Thyroid gland (tissue), 4 donors: ENCODE results near the gene GRID2IP. TPM values are rescaled to one million over a fixed set of nuclear protein-coding genes. Genes with fewer than 3 reads are reported as not detected.

ENCODE experiments used
- DNase-seq, 2 donors: peaks; one replicate each; pipeline ENCODE4 v3.0.0-alpha.2; 2019
- H3K27ac ChIP-seq, 3 donors: fragments of 200-600 bp; sonication (generic); 1 replicate in 2 of 3; 2 replicates in 1 of 3; pipeline ENCODE4 v1.5.1; 2016 to 2019; ENCODE audit warnings: mild to moderate bottlenecking in 1 of 3, moderate library complexity in 1 of 3
- H3K27me3 ChIP-seq: fragments of 200-600 bp; sonication (generic); one replicate; pipeline ENCODE4 v1.5.1; 2019
- H3K36me3 ChIP-seq, 2 donors: fragments of 200-600 bp; sonication (generic); one replicate each; pipeline ENCODE4 v1.5.1; 2016 to 2019
- H3K4me1 ChIP-seq, 2 donors: fragments of 200-600 bp; sonication (generic); one replicate each; pipeline ENCODE4 v1.5.1; 2017 to 2019
- H3K4me3 ChIP-seq, 3 donors: fragments of 200-600 bp; sonication (generic); replicated peaks in 1 of 3; 1 replicate in 2 of 3; 2 replicates in 1 of 3; pipeline ENCODE4 v1.5.1; 2016; ENCODE audit warnings: mild to moderate bottlenecking in 1 of 3
- H3K9me3 ChIP-seq: fragments of 200-600 bp; sonication (generic); one replicate; pipeline ENCODE4 v1.5.1; 2017
- POLR2A ChIP-seq, 2 donors: fragments of 450-650 bp; IDR thresholded peaks; one replicate each; pipeline ENCODE4 v1.6.1; 2017; ENCODE audit warnings: antibody characterized with exemption in 2 of 2, mild to moderate bottlenecking in 2 of 2, moderate library complexity in 1 of 2
- WGBS, 2 donors: methylation state at CpG; one replicate each; pipeline ENCODE4 v1.1.5; 2017; 5-methylcytosine and 5-hydroxymethylcytosine counted together
- intact Hi-C: fragments of 100-400 bp; cut with DNase I; formaldehyde crosslinking; loops from one replicate; pipeline ENCODE4 v1.15.1; 2023
- total RNA-seq, 4 donors: library from RNA; depleted of rRNA; stranded (reverse); fragments of >200 nt; gene quantifications; one replicate each; pipeline ENCODE4 v1.2.3, GENCODE V29; 2016
- TF ChIP-seq, protein P1 (sequence below), 6 experiments: fragments of 200-600 bp in 3 of 6; fragments of 450-650 bp in 3 of 6; sonication (generic) in 3 of 6; IDR thresholded peaks; one replicate each; pipeline ENCODE4 v1.5.1; 2016 to 2019; ENCODE audit warnings: antibody characterized with exemption in 6 of 6, mild to moderate bottlenecking in 2 of 6, inconsistent platforms in 1 of 6, moderate library complexity in 1 of 6

The GRID2IP gene
- total RNA-seq, 4 donors from 2014 or later, result 0.13 to 0.67 (median 0.40) TPM

DNA sequence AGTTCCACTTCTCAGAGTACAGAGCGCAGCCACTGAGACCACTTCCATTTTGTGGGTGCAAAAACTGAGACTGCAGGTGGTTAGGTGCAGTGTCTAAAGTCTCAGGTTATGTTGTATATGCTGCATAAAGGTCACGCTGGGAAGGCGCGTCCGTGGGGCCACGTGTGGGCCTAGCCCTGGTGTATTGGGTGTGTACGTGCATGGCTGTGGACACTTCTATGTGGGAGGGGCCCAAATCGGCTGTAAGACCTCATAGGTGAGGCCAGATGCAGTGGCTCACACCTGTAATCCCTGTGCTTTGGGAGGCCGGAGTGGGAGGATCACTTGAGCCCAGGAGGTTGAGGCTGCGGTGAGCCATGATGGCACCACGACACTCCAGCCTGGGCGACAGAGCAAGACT is 37.7 kb downstream of the GRID2IP start:
- no peak for DNase-seq
- intact Hi-C loops, result no loop called here
- H3K36me3 ChIP-seq, result no peaks in the 10 kb centered on the region
- peaks cover 4 to 5% of the 10 kb centered on the region in 2 donors for H3K4me1 ChIP-seq
- H3K27me3 ChIP-seq, result no peaks in the 10 kb centered on the region
- no peak overlapping the region for H3K27ac ChIP-seq
- no peak overlapping the region for H3K4me3 ChIP-seq
- H3K9me3 ChIP-seq, result no peaks in the 10 kb centered on the region
- 91 to 94% methylated on average over 12 of the region's 12 CpGs for WGBS, 2 donors
- TF ChIP-seq, protein P1, sequence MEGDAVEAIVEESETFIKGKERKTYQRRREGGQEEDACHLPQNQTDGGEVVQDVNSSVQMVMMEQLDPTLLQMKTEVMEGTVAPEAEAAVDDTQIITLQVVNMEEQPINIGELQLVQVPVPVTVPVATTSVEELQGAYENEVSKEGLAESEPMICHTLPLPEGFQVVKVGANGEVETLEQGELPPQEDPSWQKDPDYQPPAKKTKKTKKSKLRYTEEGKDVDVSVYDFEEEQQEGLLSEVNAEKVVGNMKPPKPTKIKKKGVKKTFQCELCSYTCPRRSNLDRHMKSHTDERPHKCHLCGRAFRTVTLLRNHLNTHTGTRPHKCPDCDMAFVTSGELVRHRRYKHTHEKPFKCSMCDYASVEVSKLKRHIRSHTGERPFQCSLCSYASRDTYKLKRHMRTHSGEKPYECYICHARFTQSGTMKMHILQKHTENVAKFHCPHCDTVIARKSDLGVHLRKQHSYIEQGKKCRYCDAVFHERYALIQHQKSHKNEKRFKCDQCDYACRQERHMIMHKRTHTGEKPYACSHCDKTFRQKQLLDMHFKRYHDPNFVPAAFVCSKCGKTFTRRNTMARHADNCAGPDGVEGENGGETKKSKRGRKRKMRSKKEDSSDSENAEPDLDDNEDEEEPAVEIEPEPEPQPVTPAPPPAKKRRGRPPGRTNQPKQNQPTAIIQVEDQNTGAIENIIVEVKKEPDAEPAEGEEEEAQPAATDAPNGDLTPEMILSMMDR (IDR thresholded peaks at IDR 0.05), result no peak
- no peak for TF ChIP-seq POLR2A (IDR thresholded peaks at IDR 0.05)

- Histone ChIP-seq H3K9me3 (no peaks in the 10 kb centered on the region), H3K4me3 (no peak overlapping the region), H3K4me1 (peaks cover 4 to 5% of the 10 kb centered on the region in 2 donors), H3K27ac (no peak overlapping the region), H3K27me3 (no peaks in the 10 kb centered on the region), H3K36me3 (no peaks in the 10 kb centered on the region)
- no peak for DNase-seq
- no peak for TF ChIP-seq POLR2A (IDR thresholded peaks at IDR 0.05)
- TF ChIP-seq, protein P1 (IDR thresholded peaks at IDR 0.05), result no peak
- intact Hi-C loops, result no loop called here
- 86 to 89% methylated on average over 6 of the region's 6 CpGs for WGBS, 2 donors
Measured at GRCh38 chr7:6512892-6513291, 38.4 kb downstream of the GRID2IP start.

DNA sequence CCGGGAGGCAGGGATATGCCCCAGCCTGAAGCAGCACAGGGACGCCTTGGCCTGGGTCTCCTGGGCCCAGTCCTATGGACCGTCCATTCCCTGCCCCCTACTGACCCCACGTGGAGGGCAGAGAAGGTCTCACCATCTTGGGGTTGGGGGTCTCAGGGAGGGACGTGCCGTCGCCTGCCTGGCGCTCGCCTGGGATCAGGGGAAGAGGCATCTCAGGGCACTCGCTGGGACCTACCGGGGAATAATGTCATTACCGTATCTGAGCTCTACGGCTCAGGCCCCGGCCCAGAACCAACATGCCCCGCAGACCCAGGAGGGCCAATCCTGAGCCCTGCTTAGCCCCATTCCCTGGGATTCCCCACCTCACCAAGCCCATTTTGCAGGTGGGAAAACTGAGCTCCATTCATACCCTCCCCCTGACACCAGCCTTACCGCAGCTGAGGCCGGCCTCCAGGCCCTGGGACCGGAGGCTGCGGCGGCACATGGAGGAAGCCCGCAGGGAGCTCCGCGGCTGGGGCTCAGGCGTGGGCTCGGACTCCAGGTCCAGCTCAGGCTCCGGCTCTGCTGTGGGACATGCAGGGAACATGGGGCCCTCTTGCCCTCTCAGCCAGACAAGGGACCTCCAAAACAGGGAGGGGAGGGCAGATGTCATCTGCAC is 40.7 kb downstream of the GRID2IP start:
- intact Hi-C loops, result no loop called here
- WGBS, 2 donors, result 92 to 95% methylated on average over 12 to 19 of the region's 26 CpGs
- TF ChIP-seq POLR2A (IDR thresholded peaks at IDR 0.05), result no peak
- H3K4me3 ChIP-seq, result no peak overlapping the region
- DNase-seq, result no peak
- H3K4me1 ChIP-seq, result no peaks in the 10 kb centered on the region
- no peaks in the 10 kb centered on the region for H3K9me3 ChIP-seq
- no peak overlapping the region for H3K27ac ChIP-seq
- no peaks in the 10 kb centered on the region for H3K27me3 ChIP-seq
- no peaks in the 10 kb centered on the region for H3K36me3 ChIP-seq

GRCh38 chr7:6508950-6509349 is 42.3 kb downstream of the GRID2IP start:
- peaks cover 7 to 8% of the 10 kb centered on the region in 2 donors for H3K4me1 ChIP-seq
- TF ChIP-seq POLR2A (IDR thresholded peaks at IDR 0.05), result no peak
- TF ChIP-seq, protein P1 (IDR thresholded peaks at IDR 0.05), result no peak
- intact Hi-C loops, result no loop called here
- H3K36me3 ChIP-seq, result no peaks in the 10 kb centered on the region
- no peaks in the 10 kb centered on the region for H3K9me3 ChIP-seq
- DNase-seq, result no peak
- WGBS, 2 donors, result 85% methylated on average over 10 to 24 of the region's 24 CpGs
- no peaks in the 10 kb centered on the region for H3K27me3 ChIP-seq
- H3K27ac ChIP-seq, result no peak overlapping the region
- no peak overlapping the region for H3K4me3 ChIP-seq

GRCh38 chr7:6508539-6508938 is 42.7 kb downstream of the GRID2IP start:
- no peak overlapping the region for H3K4me3 ChIP-seq
- H3K9me3 ChIP-seq, result no peaks in the 10 kb centered on the region
- DNase-seq, result no peak
- no peaks in the 10 kb centered on the region for H3K27me3 ChIP-seq
- 89 to 98% methylated on average over 2 to 6 of the region's 6 CpGs for WGBS, 2 donors
- H3K27ac ChIP-seq, result no peak overlapping the region
- no peaks in the 10 kb centered on the region for H3K36me3 ChIP-seq
- intact Hi-C loops, result no loop called here
- TF ChIP-seq, protein P1 (IDR thresholded peaks at IDR 0.05), result no peak
- no peak for TF ChIP-seq POLR2A (IDR thresholded peaks at IDR 0.05)
- H3K4me1 ChIP-seq, result peaks cover 7 to 8% of the 10 kb centered on the region in 2 donors
